SH-SY5Y (cell line): ENCODE measurements around the gene C13orf46.

Source experiments
- GATA2 ChIP-seq: IDR thresholded peaks from 2 replicates; pipeline ENCODE4 v1.6.1; 2011; ENCODE audit warnings: mild to moderate bottlenecking, low read depth, low read length
- GATA3 ChIP-seq: IDR thresholded peaks from 2 replicates; pipeline ENCODE4 v1.6.1; 2011; ENCODE audit warnings: low read depth, mild to moderate bottlenecking, low read length, moderate library complexity

DNA sequence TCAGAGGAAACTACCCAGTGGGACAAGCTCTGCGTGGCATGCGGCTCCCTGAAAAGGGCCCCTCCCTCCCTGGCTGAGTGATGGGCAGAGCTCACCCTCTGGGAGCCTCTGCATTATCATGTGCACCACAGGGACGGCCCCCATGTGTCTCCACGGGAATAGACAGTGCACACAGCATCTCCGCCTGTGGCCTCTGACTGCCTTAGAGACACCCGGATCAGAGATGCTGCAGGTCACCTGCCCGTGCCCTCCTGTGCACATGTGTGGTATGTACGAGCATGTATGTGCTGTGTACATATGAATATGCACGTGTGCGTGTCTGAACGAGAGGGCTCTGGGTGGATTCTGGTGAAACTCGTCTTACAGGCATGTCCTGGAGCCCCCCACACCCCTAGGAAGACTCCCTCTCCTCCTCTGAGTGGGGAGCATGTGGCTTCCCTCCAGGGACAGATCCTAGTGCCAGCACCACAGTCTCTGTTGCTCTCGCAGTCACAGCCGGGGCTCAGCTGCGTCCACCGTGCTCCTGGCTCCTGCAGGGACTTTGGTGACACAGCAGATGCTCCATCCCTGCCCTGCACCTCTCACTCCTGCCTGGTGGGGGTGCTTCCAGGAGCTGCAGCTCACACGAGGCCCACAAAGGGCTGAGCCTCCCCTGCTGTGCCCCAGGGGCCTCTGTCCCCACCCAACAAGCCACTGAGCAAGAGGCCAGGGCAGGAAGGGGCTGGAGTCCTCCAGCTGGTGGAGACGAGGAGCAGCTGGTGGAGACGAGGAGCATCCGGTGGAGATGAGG is 19.6 kb downstream of the C13orf46 start:
- TF ChIP-seq GATA3 = no peak
- no peak for TF ChIP-seq GATA2
